ENCODE results near the gene NUFIP2.

DNA sequence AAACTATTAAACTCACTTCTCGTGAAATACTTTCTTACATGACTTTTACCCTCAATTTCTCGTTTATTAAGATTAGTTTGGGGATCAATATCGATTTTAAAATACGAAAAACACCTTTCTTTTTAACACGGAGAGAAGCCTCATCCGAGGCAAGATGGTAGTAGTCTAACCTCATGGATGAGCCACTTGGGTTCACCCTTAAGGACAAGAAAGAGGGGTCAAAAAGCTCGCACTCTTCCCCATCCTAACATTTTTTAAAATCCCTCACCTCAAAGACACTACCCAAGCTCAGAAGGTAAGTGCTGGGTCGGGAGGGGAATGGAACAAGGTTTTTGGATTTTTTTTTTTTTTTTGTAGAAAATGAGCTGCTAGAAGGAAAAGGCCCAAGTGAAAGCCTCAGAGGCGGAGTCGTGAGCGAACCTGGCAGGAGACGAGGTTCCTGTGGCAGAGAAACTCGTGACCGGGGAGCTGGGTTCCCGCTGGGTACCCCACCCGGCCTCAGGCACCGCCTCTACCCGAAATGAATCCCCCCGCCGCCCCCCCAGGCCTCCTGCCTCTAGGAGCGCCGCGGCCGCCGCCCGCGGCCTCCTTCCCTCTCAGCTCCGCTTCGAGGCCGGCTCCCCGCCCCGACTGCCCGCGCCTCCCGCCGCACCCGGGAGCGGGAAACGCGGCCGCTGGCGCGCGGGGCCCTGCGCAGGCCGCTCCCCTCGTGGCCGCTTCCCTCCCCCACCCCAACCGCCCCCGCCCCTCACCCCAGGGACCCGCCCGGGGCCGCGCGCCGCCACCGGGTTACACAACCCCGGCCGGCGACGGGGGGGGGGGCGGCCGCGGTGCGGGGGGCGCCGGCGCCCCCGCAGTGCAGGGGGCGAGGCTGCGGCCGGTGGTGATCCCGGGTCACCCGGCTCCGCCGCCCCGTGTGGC, 1.6 kb downstream of the NUFIP2 start:
- no peak for TF ChIP-seq CTCF (IDR thresholded peaks at IDR 0.05)
- no peak for TF ChIP-seq EZH2 (IDR thresholded peaks at IDR 0.05)
- TF ChIP-seq EZH2phosphoT487 (IDR thresholded peaks at IDR 0.05), result no peak
